ENCODE data around the gene DTWD2. TPM values are rescaled to one million over a fixed set of nuclear protein-coding genes. Genes with fewer than 3 reads are reported as not detected.

The DTWD2 gene
- total RNA-seq, 1 donor = 11.6 TPM

GRCh38 chr5:118891252-118891651 is 97.1 kb downstream of the DTWD2 start:
- Histone ChIP-seq H3K27me3 (ENCODE audit: insufficient read depth, low read length) (no peaks in the 10 kb centered on the region), H3K27ac (ENCODE audit: low read depth, low read length) (no peak overlapping the region), H2AFZ (ENCODE audit: low read length) (no peak overlapping the region), H3K4me2 (ENCODE audit: insufficient read depth, low read length) (no peak overlapping the region), H3K36me3 (ENCODE audit: insufficient read depth, low read length) (no peaks in the 10 kb centered on the region), H4K20me1 (ENCODE audit: insufficient read depth, low read length) (no peaks in the 10 kb centered on the region), H3K4me1 (ENCODE audit: insufficient read depth, low read length) (no peaks in the 10 kb centered on the region), H3K79me2 (ENCODE audit: insufficient read depth, low read length) (no peaks in the 10 kb centered on the region), H3K4me3 (ENCODE audit: insufficient read depth, low read length) (no peak overlapping the region), H3K9me3 (ENCODE audit: low read depth, low read length) (no peaks in the 10 kb centered on the region)
- no peak for DNase-seq (ENCODE audit: insufficient read length, low spot score, missing footprints)
- TF ChIP-seq, protein P1, sequence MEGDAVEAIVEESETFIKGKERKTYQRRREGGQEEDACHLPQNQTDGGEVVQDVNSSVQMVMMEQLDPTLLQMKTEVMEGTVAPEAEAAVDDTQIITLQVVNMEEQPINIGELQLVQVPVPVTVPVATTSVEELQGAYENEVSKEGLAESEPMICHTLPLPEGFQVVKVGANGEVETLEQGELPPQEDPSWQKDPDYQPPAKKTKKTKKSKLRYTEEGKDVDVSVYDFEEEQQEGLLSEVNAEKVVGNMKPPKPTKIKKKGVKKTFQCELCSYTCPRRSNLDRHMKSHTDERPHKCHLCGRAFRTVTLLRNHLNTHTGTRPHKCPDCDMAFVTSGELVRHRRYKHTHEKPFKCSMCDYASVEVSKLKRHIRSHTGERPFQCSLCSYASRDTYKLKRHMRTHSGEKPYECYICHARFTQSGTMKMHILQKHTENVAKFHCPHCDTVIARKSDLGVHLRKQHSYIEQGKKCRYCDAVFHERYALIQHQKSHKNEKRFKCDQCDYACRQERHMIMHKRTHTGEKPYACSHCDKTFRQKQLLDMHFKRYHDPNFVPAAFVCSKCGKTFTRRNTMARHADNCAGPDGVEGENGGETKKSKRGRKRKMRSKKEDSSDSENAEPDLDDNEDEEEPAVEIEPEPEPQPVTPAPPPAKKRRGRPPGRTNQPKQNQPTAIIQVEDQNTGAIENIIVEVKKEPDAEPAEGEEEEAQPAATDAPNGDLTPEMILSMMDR (IDR thresholded peaks at IDR 0.05; ENCODE audit: extremely low read depth, low read depth, low read length) = no peak

GRCh38 chr5:118889165-118889564 is 99.2 kb downstream of the DTWD2 start:
- no peak overlapping the region for H2AFZ ChIP-seq (ENCODE audit: low read length)
- no peak overlapping the region for H3K4me3 ChIP-seq (ENCODE audit: insufficient read depth, low read length)
- TF ChIP-seq, protein P1 (IDR thresholded peaks at IDR 0.05; ENCODE audit: extremely low read depth, low read depth, low read length) = no peak
- no peaks in the 10 kb centered on the region for H3K79me2 ChIP-seq (ENCODE audit: insufficient read depth, low read length)
- H3K4me2 ChIP-seq (ENCODE audit: insufficient read depth, low read length) = no peak overlapping the region
- H3K4me1 ChIP-seq (ENCODE audit: insufficient read depth, low read length) = no peaks in the 10 kb centered on the region
- no peaks in the 10 kb centered on the region for H3K9me3 ChIP-seq (ENCODE audit: low read depth, low read length)
- no peak for DNase-seq (ENCODE audit: insufficient read length, low spot score, missing footprints)
- no peak overlapping the region for H3K27ac ChIP-seq (ENCODE audit: low read depth, low read length)
- no peaks in the 10 kb centered on the region for H3K27me3 ChIP-seq (ENCODE audit: insufficient read depth, low read length)
- no peaks in the 10 kb centered on the region for H3K36me3 ChIP-seq (ENCODE audit: insufficient read depth, low read length)
- H4K20me1 ChIP-seq (ENCODE audit: insufficient read depth, low read length) = no peaks in the 10 kb centered on the region

- Histone ChIP-seq H3K4me2 (ENCODE audit: insufficient read depth, low read length) (no peak overlapping the region), H3K27me3 (ENCODE audit: insufficient read depth, low read length) (no peaks in the 10 kb centered on the region), H2AFZ (ENCODE audit: low read length) (no peak overlapping the region), H3K36me3 (ENCODE audit: insufficient read depth, low read length) (no peaks in the 10 kb centered on the region), H3K9me3 (ENCODE audit: low read depth, low read length) (no peaks in the 10 kb centered on the region), H3K4me3 (ENCODE audit: insufficient read depth, low read length) (no peak overlapping the region), H4K20me1 (ENCODE audit: insufficient read depth, low read length) (no peaks in the 10 kb centered on the region), H3K79me2 (ENCODE audit: insufficient read depth, low read length) (no peaks in the 10 kb centered on the region), H3K27ac (ENCODE audit: low read depth, low read length) (no peak overlapping the region), H3K4me1 (ENCODE audit: insufficient read depth, low read length) (no peaks in the 10 kb centered on the region)
- TF ChIP-seq, protein P1 (IDR thresholded peaks at IDR 0.05; ENCODE audit: extremely low read depth, low read depth, low read length) = no peak
- DNase-seq (ENCODE audit: insufficient read length, low spot score, missing footprints) = no peak
Measured at GRCh38 chr5:118888556-118888955, 99.8 kb downstream of the DTWD2 start.

DNA sequence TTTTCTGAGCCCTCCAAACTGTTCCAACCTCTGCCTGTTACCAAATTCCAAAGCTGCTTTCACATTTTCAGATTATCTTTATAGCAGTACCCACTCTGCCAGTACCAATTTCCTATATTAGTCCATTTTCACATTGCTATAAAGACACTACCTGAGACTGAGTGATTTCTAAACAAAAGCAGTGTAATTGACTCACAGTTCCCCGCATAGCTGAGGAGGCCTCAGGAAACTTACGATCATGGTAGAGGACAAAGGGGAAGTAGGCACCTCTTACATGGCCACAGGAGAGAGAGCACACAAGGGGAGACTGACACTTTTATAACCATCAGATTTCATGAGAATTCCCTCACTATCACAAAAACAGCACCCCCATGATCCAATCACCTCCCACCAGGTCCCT is 105.0 kb downstream of the DTWD2 start:
- Histone ChIP-seq H3K4me3 (ENCODE audit: insufficient read depth, low read length) (no peak overlapping the region), H3K36me3 (ENCODE audit: insufficient read depth, low read length) (no peaks in the 10 kb centered on the region), H3K79me2 (ENCODE audit: insufficient read depth, low read length) (no peaks in the 10 kb centered on the region), H4K20me1 (ENCODE audit: insufficient read depth, low read length) (no peaks in the 10 kb centered on the region), H2AFZ (ENCODE audit: low read length) (no peak overlapping the region), H3K4me2 (ENCODE audit: insufficient read depth, low read length) (no peak overlapping the region), H3K9me3 (ENCODE audit: low read depth, low read length) (no peaks in the 10 kb centered on the region), H3K27ac (ENCODE audit: low read depth, low read length) (no peak overlapping the region), H3K27me3 (ENCODE audit: insufficient read depth, low read length) (no peaks in the 10 kb centered on the region), H3K4me1 (ENCODE audit: insufficient read depth, low read length) (no peaks in the 10 kb centered on the region)
- TF ChIP-seq, protein P1 (IDR thresholded peaks at IDR 0.05; ENCODE audit: extremely low read depth, low read depth, low read length) = no peak
- no peak for DNase-seq (ENCODE audit: insufficient read length, low spot score, missing footprints)

Data from osteoblast (primary cell).